ENCODE data around the gene SERINC5. TPM values are rescaled to one million over a fixed set of nuclear protein-coding genes. Genes with fewer than 3 reads are reported as not detected.

SERINC5 gene
- total and polyA plus RNA-seq, 2 experiments from 2014 or later, result 5.4 to 11.7 TPM

GRCh38 chr5:80068246-80068636, 187.6 kb downstream of the SERINC5 start:
- Histone ChIP-seq H3K27me3 (replicated peaks; ENCODE audit: insufficient read depth) (no peaks in the 10 kb centered on the region), H3K4me1 (ENCODE audit: insufficient read depth) (peaks cover 14% of the 10 kb centered on the region), H3K4me3 (no peak overlapping the region), H3K79me2 (ENCODE audit: insufficient read depth) (no peaks in the 10 kb centered on the region), H4K20me1 (ENCODE audit: insufficient read depth) (no peaks in the 10 kb centered on the region), H3K4me2 (ENCODE audit: unreplicated experiment) (no peak overlapping the region), H3K9ac (no peak overlapping the region), H3F3A (ENCODE audit: insufficient read depth) (0 out of 2 replicates have a peak, but pooled peaks cover 5% of the 10 kb centered on the region), H3K9me2 (ENCODE audit: insufficient read depth) (no peaks in the 10 kb centered on the region), H3K27ac (no peak overlapping the region), H3K36me3 (ENCODE audit: low read depth) (no peaks in the 10 kb centered on the region), H2AFZ (no peak overlapping the region), H3K9me3 (ENCODE audit: low read depth) (no peaks in the 10 kb centered on the region)
- in situ Hi-C loops (cut with MboI), result no loop called here
- no peak for DNase-seq
- whole genome bisulfite sequencing, 2 experiments (ENCODE audit: low coverage in 1 of 2, low lambda C conversion rate in 2 of 2, missing lambda C conversion rate in 2 of 2), result 75 to 80% methylated on average over 5 of the region's 5 CpGs
- no peak for TF ChIP-seq EZH2 (IDR thresholded peaks at IDR 0.05; ENCODE audit: insufficient read depth, poor library complexity, severe bottlenecking)
- TF ChIP-seq EZH2phosphoT487 (IDR thresholded peaks at IDR 0.05; ENCODE audit: insufficient read depth, low read depth), result no peak

- Histone ChIP-seq H3K27me3 (replicated peaks; ENCODE audit: insufficient read depth) (no peaks in the 10 kb centered on the region), H3K4me2 (ENCODE audit: unreplicated experiment) (no peak overlapping the region), H3K79me2 (ENCODE audit: insufficient read depth) (no peaks in the 10 kb centered on the region), H3K36me3 (ENCODE audit: low read depth) (no peaks in the 10 kb centered on the region), H3K9me3 (ENCODE audit: low read depth) (no peaks in the 10 kb centered on the region), H2AFZ (no peak overlapping the region), H3K4me1 (ENCODE audit: insufficient read depth) (peaks cover 12% of the 10 kb centered on the region), H3K27ac (no peak overlapping the region), H4K20me1 (ENCODE audit: insufficient read depth) (no peaks in the 10 kb centered on the region), H3F3A (ENCODE audit: insufficient read depth) (0 out of 2 replicates have a peak, but pooled peaks cover 5% of the 10 kb centered on the region), H3K9ac (no peak overlapping the region), H3K9me2 (ENCODE audit: insufficient read depth) (no peaks in the 10 kb centered on the region), H3K4me3 (no peak overlapping the region)
- WGBS, 2 experiments (ENCODE audit: low coverage in 1 of 2, low lambda C conversion rate in 2 of 2, missing lambda C conversion rate in 2 of 2), result 91 to 94% methylated on average over 8 of the region's 8 CpGs
- in situ Hi-C loops (cut with MboI), result no loop called here
- no peak for TF ChIP-seq EZH2phosphoT487 (IDR thresholded peaks at IDR 0.05; ENCODE audit: insufficient read depth, low read depth)
- no peak for DNase-seq
These were observed 188.2 kb downstream of the SERINC5 start for GRCh38 chr5:80067531-80068245.

- H3K79me2 ChIP-seq (ENCODE audit: insufficient read depth), result no peaks in the 10 kb centered on the region
- in situ Hi-C loops (cut with MboI), result no loop called here
- 0 out of 2 replicates have a peak, but pooled peaks cover 5% of the 10 kb centered on the region for H3F3A ChIP-seq (ENCODE audit: insufficient read depth)
- H3K36me3 ChIP-seq (ENCODE audit: low read depth), result no peaks in the 10 kb centered on the region
- 64 to 65% methylated on average over 2 of the region's 2 CpGs for WGBS, 2 experiments (ENCODE audit: low coverage in 1 of 2, low lambda C conversion rate in 2 of 2, missing lambda C conversion rate in 2 of 2)
- no peak overlapping the region for H3K27ac ChIP-seq
- no peak overlapping the region for H2AFZ ChIP-seq
- TF ChIP-seq EZH2phosphoT487 (IDR thresholded peaks at IDR 0.05; ENCODE audit: insufficient read depth, low read depth) (no peak), EZH2 (IDR thresholded peaks at IDR 0.05; ENCODE audit: insufficient read depth, poor library complexity, severe bottlenecking) (no peak)
- no peak overlapping the region for H3K4me3 ChIP-seq
- H4K20me1 ChIP-seq (ENCODE audit: insufficient read depth), result no peaks in the 10 kb centered on the region
- no peak overlapping the region for H3K9ac ChIP-seq
- no peak for DNase-seq
- H3K4me1 ChIP-seq (ENCODE audit: insufficient read depth), result peaks cover 5% of the 10 kb centered on the region; the same call in 1 of the 2 replicates
- H3K9me2 ChIP-seq (ENCODE audit: insufficient read depth), result no peaks in the 10 kb centered on the region
- H3K9me3 ChIP-seq (ENCODE audit: low read depth), result no peaks in the 10 kb centered on the region
- H3K27me3 ChIP-seq (replicated peaks; ENCODE audit: insufficient read depth), result no peaks in the 10 kb centered on the region
- no peak overlapping the region for H3K4me2 ChIP-seq (ENCODE audit: unreplicated experiment)
These were observed 188.8 kb downstream of the SERINC5 start for GRCh38 chr5:80067016-80067415.

- no peak overlapping the region for H3K27ac ChIP-seq
These were observed 191.7 kb downstream of the SERINC5 start for GRCh38 chr5:80064124-80064523.

More at GRCh38 chr5:80064124-80064523, 191.7 kb downstream of the SERINC5 start:
- in situ Hi-C loops (cut with MboI), result no loop called here
- TF ChIP-seq EZH2phosphoT487 (IDR thresholded peaks at IDR 0.05; ENCODE audit: insufficient read depth, low read depth), result no peak
- TF ChIP-seq EZH2 (IDR thresholded peaks at IDR 0.05; ENCODE audit: insufficient read depth, poor library complexity, severe bottlenecking), result no peak
- Histone ChIP-seq H2AFZ (no peak overlapping the region), H3K36me3 (ENCODE audit: low read depth) (no peaks in the 10 kb centered on the region), H3K4me1 (ENCODE audit: insufficient read depth) (peaks cover 5% of the 10 kb centered on the region; the same call in 1 of the 2 replicates), H3K4me2 (ENCODE audit: unreplicated experiment) (no peak overlapping the region), H3K4me3 (no peak overlapping the region), H3K9me2 (ENCODE audit: insufficient read depth) (no peaks in the 10 kb centered on the region), H3K9ac (no peak overlapping the region), H3K79me2 (ENCODE audit: insufficient read depth) (no peaks in the 10 kb centered on the region), H3K9me3 (ENCODE audit: low read depth) (no peaks in the 10 kb centered on the region), H4K20me1 (ENCODE audit: insufficient read depth) (no peaks in the 10 kb centered on the region), H3K27me3 (replicated peaks; ENCODE audit: insufficient read depth) (no peaks in the 10 kb centered on the region), H3F3A (ENCODE audit: insufficient read depth) (no peaks in the 10 kb centered on the region)
- DNase-seq, result peak; percentile 49

Other genes starting within 250 kb of the SERINC5 start
- gene THBS4, start 220.7 kb downstream of the SERINC5 start, total RNA-seq (2014; rRNA removed; shearing (Covaris generic)), result under 0.01 and 0.43 TPM in 2 replicates
- 0.70 and 0.74 TPM in 2 replicates for gene THBS4, start 220.7 kb downstream of the SERINC5 start, polyA plus RNA-seq (2016; fragmentation: Nextera tagmentation; extraction: Ambion mirVana)
- gene SPZ1, start 64.0 kb upstream of the SERINC5 start, total RNA-seq (2014; rRNA removed; shearing (Covaris generic)), result not detected in 2 replicates
- not detected in 2 replicates for gene SPZ1, start 64.0 kb upstream of the SERINC5 start, polyA plus RNA-seq (2016; fragmentation: Nextera tagmentation; extraction: Ambion mirVana)
- gene ZFYVE16, start 152.0 kb upstream of the SERINC5 start, total RNA-seq (2014; rRNA removed; shearing (Covaris generic)), result 19.0 and 20.5 TPM in 2 replicates
- 14.9 and 15.8 TPM in 2 replicates for gene ZFYVE16, start 152.0 kb upstream of the SERINC5 start, polyA plus RNA-seq (2016; fragmentation: Nextera tagmentation; extraction: Ambion mirVana)
- 3.4 and 7.8 TPM in 2 replicates for gene FAM151B, start 232.1 kb upstream of the SERINC5 start, total RNA-seq (2014; rRNA removed; shearing (Covaris generic))
- gene FAM151B, start 232.1 kb upstream of the SERINC5 start, polyA plus RNA-seq (2016; fragmentation: Nextera tagmentation; extraction: Ambion mirVana), result 2.6 and 4.4 TPM in 2 replicates